Hair follicular keratinocyte (primary cell): ENCODE results near the gene FOXJ1. TPM values are rescaled to one million over a fixed set of nuclear protein-coding genes. Genes with fewer than 3 reads are reported as not detected.

ENCODE experiments used
- total RNA-seq: library from RNA; depleted of rRNA; stranded (reverse); fragments of >200 nt; gene quantifications from 2 replicates; pipeline ENCODE4 v1.2.3, GENCODE V29; 2015

FOXJ1 gene
- total RNA-seq, result 0.23 TPM in 1 of 2 replicates, not detected in the other

GRCh38 chr17:76141212-76142038 is at the start of gene FOXJ1:
Gene FOXJ1 (minus strand): TSS chr17:76141245. CDS start chr17:76140395, 850 bp downstream.

GRCh38 chr17:76103274-76104139 is 37.5 kb downstream of the FOXJ1 start, which contains the start of gene EXOC7:
Gene EXOC7 (minus strand): TSS chr17:76103787. CDS start chr17:76103692, 95 bp downstream.

Other genes starting within 250 kb of the FOXJ1 start
- gene TRIM65, start 244.3 kb downstream of the FOXJ1 start, total RNA-seq, result 14.9 and 17.5 TPM in 2 replicates
- 29.7 and 35.8 TPM in 2 replicates for gene MRPL38, start 236.4 kb downstream of the FOXJ1 start, total RNA-seq
- 10.8 and 12.0 TPM in 2 replicates for gene FBF1, start 200.2 kb downstream of the FOXJ1 start, total RNA-seq
- 17.2 and 20.6 TPM in 2 replicates for gene ACOX1, start 162.1 kb downstream of the FOXJ1 start, total RNA-seq
- 13.4 and 17.1 TPM in 2 replicates for gene TEN1, start 162.0 kb downstream of the FOXJ1 start, total RNA-seq
- gene CDK3, start 140.4 kb downstream of the FOXJ1 start, total RNA-seq, result 0.16 and 1.3 TPM in 2 replicates
- gene EVPL, start 113.9 kb downstream of the FOXJ1 start, total RNA-seq, result 14.2 and 19.4 TPM in 2 replicates
- 33.6 and 38.8 TPM in 2 replicates for gene SRP68, start 68.7 kb downstream of the FOXJ1 start, total RNA-seq
- gene GALR2, start 66.5 kb downstream of the FOXJ1 start, total RNA-seq, result 0.42 TPM in 1 of 2 replicates, not detected in the other
- not detected in 2 replicates for gene ZACN, start 62.1 kb downstream of the FOXJ1 start, total RNA-seq
- 45.4 and 52.4 TPM in 2 replicates for gene EXOC7, start 37.5 kb downstream of the FOXJ1 start, total RNA-seq
- 0.15 TPM in 1 of 2 replicates, not detected in the other for gene RNF157, start 99.2 kb upstream of the FOXJ1 start, total RNA-seq
- gene UBALD2, start 124.1 kb upstream of the FOXJ1 start, total RNA-seq, result 16.0 and 20.7 TPM in 2 replicates
- gene QRICH2, start 167.0 kb upstream of the FOXJ1 start, total RNA-seq, result 0.94 and 1.8 TPM in 2 replicates
- gene PRPSAP1, start 212.7 kb upstream of the FOXJ1 start, total RNA-seq, result 37.3 and 45.4 TPM in 2 replicates
- 129 and 141 TPM in 2 replicates for gene SPHK1, start 243.4 kb upstream of the FOXJ1 start, total RNA-seq